IPS-18c (cell line): Measurements from ENCODE around the gene OSBPL5.
"Not testable (repeated sequence)": the region's sequence is repeated elsewhere in the genome, so short reads cannot be mapped to it uniquely, and the experiment has no call there.

Experiments
- H3K4me3 ChIP-seq: 2 replicates; pipeline ENCODE4 v1.7.0; 2013; ENCODE audit warnings: low read depth, mild to moderate bottlenecking, low read length, moderate library complexity; ENCODE audit not compliant: insufficient read depth
- H3K9me3 ChIP-seq: one replicate; pipeline ENCODE4 v1.6.1; 2013; ENCODE audit warnings: mild to moderate bottlenecking, low read length, moderate library complexity; ENCODE audit not compliant: control insufficient read depth, insufficient read depth

Gene OSBPL5

DNA sequence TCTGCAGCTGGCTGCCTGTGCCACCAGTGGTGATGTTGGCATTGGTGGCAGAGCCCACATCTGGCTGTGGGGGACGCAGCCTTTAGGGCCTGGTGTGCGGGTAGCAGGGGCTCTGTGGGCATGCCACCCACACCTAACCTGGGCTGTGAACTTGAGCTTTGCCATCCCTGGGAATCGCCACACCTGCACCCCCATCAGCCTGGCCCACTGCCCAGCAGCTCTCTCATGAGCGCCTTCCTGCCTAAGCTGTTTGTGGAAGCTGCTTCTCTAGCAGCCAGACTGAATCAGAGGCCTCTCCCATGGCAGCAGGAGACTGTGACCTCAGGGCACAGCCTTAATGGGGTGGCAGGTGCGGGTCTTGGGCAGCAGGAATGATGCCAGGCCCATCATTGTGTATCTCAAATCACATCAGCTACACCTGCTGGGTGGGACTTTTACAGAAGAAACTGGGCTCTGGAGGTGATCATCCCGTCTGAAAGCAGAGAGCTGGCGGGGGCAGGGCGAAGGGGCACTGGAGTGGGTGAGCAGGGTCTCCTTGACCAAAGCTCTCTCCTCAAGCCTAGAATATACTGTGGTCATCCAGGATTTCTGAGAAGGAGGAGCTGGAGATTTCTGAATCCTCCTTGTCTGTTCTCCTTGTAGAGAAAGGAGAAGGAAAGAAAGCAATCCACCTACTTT lies 90.1 kb downstream of the OSBPL5 start:
- H3K4me3 ChIP-seq, result no peak overlapping the region
- H3K9me3 ChIP-seq, result no peaks in the 10 kb centered on the region

DNA sequence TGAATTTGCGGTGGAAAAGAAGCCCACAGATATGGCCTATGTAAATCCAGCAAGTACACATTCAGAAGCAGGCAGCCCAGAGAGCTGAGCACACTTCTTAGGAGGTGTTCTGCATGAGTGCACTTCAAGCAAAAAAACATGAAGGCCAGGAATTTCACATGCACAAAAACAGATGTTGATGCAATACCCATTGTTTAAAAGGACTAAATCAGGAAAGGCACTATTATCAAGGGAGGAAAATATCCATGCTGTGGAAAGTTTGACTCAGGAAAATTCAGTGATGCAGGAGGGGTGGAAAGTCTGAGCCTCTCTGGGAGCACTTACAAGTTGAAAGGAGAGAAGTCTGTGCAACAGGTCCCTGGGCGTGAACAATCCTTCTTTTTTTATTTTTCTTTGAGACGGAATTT lies 92.1 kb downstream of the OSBPL5 start:
- H3K4me3 ChIP-seq, result no peak overlapping the region
- H3K9me3 ChIP-seq, result no peaks in the 10 kb centered on the region

GRCh38 chr11:3069425-3069824 lies 95.7 kb downstream of the OSBPL5 start:
- H3K9me3 ChIP-seq, result no peaks in the 10 kb centered on the region
- H3K4me3 ChIP-seq, result no peak overlapping the region

DNA sequence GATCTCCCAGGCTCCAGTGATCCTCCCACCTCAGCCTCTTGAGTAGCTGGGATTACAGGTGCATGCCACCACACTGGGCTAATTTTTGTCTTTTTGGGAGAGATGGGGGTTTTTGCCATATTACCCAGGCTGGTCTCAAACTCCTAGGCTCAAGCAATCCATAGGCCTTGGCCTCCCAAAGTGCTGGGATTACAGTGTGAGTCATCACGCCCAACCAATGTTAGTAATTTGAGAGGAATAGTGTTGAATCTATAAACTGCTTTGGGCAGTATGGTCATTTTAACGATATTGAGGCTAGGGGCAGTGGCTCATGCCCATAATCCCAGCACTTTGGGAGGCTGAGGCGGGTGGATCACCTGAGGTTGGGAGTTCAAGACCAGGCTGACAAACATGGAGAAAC lies 98.8 kb downstream of the OSBPL5 start:
- H3K9me3 ChIP-seq, H3K4me3 ChIP-seq: not testable (repeated sequence)

DNA sequence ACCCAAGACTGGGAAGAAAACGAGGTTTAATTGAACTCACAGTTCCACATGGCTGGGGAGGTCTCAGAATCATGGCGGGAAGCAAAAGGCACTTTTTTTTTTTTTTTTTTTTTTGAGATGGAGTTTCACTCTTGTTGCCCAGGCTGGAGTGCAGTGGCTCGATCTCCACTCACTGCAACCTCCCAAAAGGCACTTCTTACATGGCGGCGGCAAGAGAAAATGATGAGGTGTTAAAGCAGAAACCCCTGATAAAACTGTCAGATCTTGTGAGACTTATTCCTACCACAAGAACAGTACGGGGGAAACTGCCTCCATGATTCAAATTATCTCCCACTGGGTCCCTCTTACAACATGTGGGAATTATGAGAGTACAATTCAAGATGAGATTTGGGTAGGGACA lies 100.4 kb downstream of the OSBPL5 start:
- not testable (repeated sequence) for H3K9me3 ChIP-seq, H3K4me3 ChIP-seq

DNA sequence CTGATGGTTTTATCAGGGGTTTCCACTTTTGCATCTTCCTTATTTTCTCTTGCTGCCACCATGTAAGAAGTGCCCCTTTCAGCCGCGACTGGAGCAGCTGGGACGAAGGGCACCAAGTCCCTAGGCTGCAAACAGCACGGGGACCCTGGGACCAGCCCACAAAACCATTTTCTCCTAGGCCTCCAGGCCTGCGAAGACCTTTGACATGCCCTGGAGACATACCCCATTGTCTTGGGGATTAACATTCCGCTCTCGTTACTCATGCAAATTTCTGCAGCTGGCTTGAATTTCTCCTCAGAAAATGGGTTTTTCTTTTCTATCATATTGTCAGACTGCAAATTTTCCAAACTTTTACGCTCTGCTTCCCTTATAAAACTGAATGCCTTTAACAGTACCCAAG lies 101.2 kb downstream of the OSBPL5 start:
- H3K9me3 ChIP-seq, H3K4me3 ChIP-seq: not testable (repeated sequence)

- not testable (repeated sequence) for H3K9me3 ChIP-seq, H3K4me3 ChIP-seq
Observed at GRCh38 chr11:3063432-3063831, 101.7 kb downstream of the OSBPL5 start.

- H3K9me3 ChIP-seq, result no peaks in the 10 kb centered on the region
- H3K4me3 ChIP-seq, result no peak overlapping the region
Observed at GRCh38 chr11:3060436-3061025, 104.6 kb downstream of the OSBPL5 start.

DNA sequence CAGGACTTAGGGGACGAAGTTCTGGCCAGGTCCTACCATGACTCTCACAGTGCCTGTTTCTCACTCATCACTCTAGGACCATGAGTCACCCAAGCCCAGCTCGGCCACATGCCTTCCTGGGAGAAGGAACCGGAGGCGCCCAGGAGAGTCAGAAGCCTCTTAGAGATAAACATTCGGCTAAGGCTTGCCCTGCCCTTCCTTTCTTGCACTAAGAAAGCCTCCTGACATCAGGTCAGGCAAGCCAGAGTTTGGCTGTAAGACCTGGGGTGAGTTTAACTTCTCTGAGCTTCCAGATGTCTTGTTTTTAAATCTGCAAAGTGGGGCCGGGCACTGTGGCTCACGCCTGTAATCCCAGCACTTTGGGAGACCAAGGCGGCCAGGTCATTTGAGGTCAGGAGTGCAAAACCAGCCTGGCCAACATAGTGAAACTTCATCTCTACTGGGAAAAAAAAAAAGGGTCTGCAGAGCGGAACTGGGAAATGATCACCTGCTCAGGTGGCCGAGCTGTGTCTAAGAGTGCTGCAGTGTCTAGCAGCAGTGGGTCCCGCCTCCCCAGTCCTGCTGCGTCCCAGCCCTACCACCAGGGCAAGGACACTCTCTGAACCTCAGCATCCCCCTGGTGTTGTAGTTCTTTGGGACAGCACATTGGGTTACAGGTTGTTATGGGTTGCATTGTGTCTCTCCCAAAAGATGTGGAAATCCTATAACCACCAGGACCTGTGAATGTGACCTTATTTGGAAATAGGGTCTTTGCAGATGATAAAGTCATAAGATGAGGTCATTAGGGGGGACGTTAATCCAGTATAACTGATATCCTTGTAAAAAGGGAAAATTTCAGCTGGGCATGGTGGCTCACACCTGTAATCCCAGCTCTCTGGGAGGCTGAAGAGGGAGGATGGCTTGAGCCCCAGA lies 106.1 kb downstream of the OSBPL5 start:
- H3K9me3 ChIP-seq, result no peaks in the 10 kb centered on the region
- H3K4me3 ChIP-seq, result no peak overlapping the region

- Histone ChIP-seq H3K9me3 (no peaks in the 10 kb centered on the region), H3K4me3 (peak within 1 kb of the TSS; percentile 96)
Observed at GRCh38 chr11:3057069-3057963, 107.8 kb downstream of the OSBPL5 start, which contains the start of gene CARS1. Gene CARS1, minus strand, starts transcription at chr11:3057423. Its CDS starts 56 bp downstream, at chr11:3057367.

DNA sequence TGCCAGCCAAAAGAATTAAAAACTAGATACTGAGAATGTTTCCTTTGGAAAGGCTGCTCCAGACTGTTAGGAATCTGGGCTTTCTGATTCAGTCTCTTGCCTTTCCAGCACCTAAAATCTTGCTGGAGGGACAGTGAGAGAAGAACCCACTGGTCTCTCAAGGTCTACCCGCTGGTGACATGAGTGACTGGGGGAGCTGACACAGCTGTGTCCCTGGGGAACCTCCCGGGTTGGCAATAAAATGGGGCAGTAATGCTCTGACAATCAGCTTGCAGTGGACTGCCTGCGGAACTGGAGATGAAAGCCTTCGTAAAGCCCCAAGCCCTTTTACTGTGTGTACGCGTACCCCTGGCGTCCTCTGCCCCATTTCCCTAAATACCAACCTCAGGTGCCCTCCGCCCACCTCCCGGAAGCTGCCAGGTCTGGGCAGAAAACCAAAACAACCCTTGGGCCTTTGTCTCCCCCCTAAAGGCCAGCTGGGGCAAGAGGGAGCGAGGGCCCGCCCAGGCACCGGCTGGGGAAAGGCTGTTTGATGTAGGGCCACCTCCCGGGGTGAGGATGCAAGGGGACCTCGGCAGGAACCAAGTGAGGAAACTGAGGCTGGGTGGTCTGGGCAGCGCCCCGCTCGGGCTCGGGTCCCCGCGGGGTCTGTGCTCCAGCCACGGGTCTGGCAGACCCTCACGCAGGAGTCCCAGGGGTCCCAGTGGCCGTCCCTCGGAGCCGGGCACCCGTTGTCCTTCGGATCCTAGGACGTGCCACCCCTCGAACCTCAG lies 108.6 kb downstream of the OSBPL5 start:
- Histone ChIP-seq H3K9me3 (no peaks in the 10 kb centered on the region), H3K4me3 (peak overlapping the region; percentile 96)

DNA sequence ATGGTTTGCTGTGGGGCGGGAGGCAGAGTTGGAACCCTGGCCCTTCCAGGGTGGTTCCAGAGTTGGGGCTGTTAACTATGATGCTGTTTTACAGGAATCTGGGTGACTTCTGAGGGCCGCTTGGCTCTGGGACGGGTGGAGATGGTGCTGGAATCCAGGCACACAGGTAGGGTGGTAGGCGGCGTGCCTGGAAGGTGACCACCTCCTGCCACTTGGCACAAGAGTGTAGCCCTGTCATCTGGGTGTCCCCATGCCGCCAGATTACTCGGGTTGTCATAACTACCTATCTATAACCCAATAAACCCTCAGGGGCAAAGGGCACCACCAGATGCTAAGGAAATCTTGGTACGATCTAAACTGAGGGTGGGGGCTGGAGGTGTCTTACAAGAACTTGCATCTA lies 109.2 kb downstream of the OSBPL5 start:
- Histone ChIP-seq H3K4me3 (peak overlapping the region; percentile 96), H3K9me3 (no peaks in the 10 kb centered on the region)

- H3K9me3 ChIP-seq, result no peaks in the 10 kb centered on the region
- no peak overlapping the region for H3K4me3 ChIP-seq
Observed at GRCh38 chr11:3052567-3052966, 112.5 kb downstream of the OSBPL5 start.

- no peak overlapping the region for H3K4me3 ChIP-seq
- H3K9me3 ChIP-seq, result no peaks in the 10 kb centered on the region
Observed at GRCh38 chr11:3052109-3052479, 113.0 kb downstream of the OSBPL5 start.

GRCh38 chr11:3051196-3052108 lies 113.7 kb downstream of the OSBPL5 start:
- Histone ChIP-seq H3K4me3 (no peak overlapping the region), H3K9me3 (no peaks in the 10 kb centered on the region)
